GM23248 (cell line): ENCODE measurements around the gene CD151. TPM values are rescaled to one million over a fixed set of nuclear protein-coding genes. Genes with fewer than 3 reads are reported as not detected.
A peak's percentile ranks its signal among the peaks of the same experiment; 100 is the strongest.

Experiments used
- DNase-seq: peaks from one replicate; pipeline ENCODE4 v3.0.0-alpha.2; 2015
- H2AFZ ChIP-seq: fragments of 200-600 bp; sonication (generic); 2 replicates; pipeline ENCODE4 v1.6.1; 2016; ENCODE audit warnings: antibody characterized with exemption
- H3F3A ChIP-seq: fragments of 200-600 bp; sonication (generic); 2 replicates; pipeline ENCODE4 v1.6.1; 2016; ENCODE audit warnings: mild to moderate bottlenecking, antibody characterized with exemption, mixed run types; ENCODE audit not compliant: insufficient read depth
- H3K27ac ChIP-seq: fragments of 200-600 bp; sonication (generic); 2 replicates; pipeline ENCODE4 v1.5.1; 2016; ENCODE audit warnings: mild to moderate bottlenecking
- H3K27me3 ChIP-seq: fragments of 200-600 bp; sonication (generic); replicated peaks from 2 replicates; pipeline ENCODE4 v1.6.1; 2016; ENCODE audit warnings: mild to moderate bottlenecking; ENCODE audit not compliant: insufficient read depth
- H3K36me3 ChIP-seq: fragments of 200-600 bp; sonication (generic); 2 replicates; pipeline ENCODE4 v1.6.1; 2016; ENCODE audit warnings: low read depth, mild to moderate bottlenecking
- H3K4me1 ChIP-seq: fragments of 200-600 bp; sonication (generic); 2 replicates; pipeline ENCODE4 v1.6.1; 2016; ENCODE audit warnings: mild to moderate bottlenecking; ENCODE audit not compliant: insufficient read depth
- H3K4me2 ChIP-seq: fragments of 200-600 bp; sonication (generic); one replicate; pipeline ENCODE4 v1.6.1; 2016; ENCODE audit warnings: mild to moderate bottlenecking; ENCODE audit not compliant: unreplicated experiment
- H3K4me3 ChIP-seq: fragments of 200-600 bp; sonication (generic); 2 replicates; pipeline ENCODE4 v1.5.1; 2016; ENCODE audit warnings: mild to moderate bottlenecking
- H3K79me2 ChIP-seq: fragments of 200-600 bp; sonication (generic); 2 replicates; pipeline ENCODE4 v1.6.1; 2016; ENCODE audit warnings: mild to moderate bottlenecking; ENCODE audit not compliant: insufficient read depth
- H3K9ac ChIP-seq: fragments of 200-600 bp; sonication (generic); 2 replicates; pipeline ENCODE4 v1.6.1; 2016; ENCODE audit warnings: mild to moderate bottlenecking
- H3K9me2 ChIP-seq: fragments of 200-600 bp; sonication (generic); 2 replicates; pipeline ENCODE4 v1.6.1; 2016; ENCODE audit warnings: mixed run types, mild to moderate bottlenecking, moderate library complexity; ENCODE audit not compliant: insufficient read depth
- H3K9me3 ChIP-seq: fragments of 200-600 bp; sonication (generic); one replicate; pipeline ENCODE4 v1.6.1; 2017; ENCODE audit warnings: low read depth
- H4K20me1 ChIP-seq: fragments of 200-600 bp; sonication (generic); 2 replicates; pipeline ENCODE4 v1.6.0; 2016; ENCODE audit not compliant: insufficient read depth
- EZH2 ChIP-seq: fragments of 200-600 bp; sonication (generic); IDR thresholded peaks from 2 replicates; pipeline ENCODE4 v1.6.1; 2018; ENCODE audit warnings: antibody characterized with exemption, mild to moderate bottlenecking; ENCODE audit not compliant: insufficient read depth, poor library complexity, severe bottlenecking
- EZH2phosphoT487 ChIP-seq: fragments of 200-600 bp; sonication (generic); IDR thresholded peaks from 2 replicates; pipeline ENCODE4 v1.6.1; 2018; ENCODE audit warnings: antibody characterized with exemption, moderate library complexity, mild to moderate bottlenecking, low read depth; ENCODE audit not compliant: insufficient read depth
- WGBS, 2 experiments: methylation state at CpG; one replicate each; pipeline ENCODE4 v1.1.6; 2015 to 2017; ENCODE audit warnings: low lambda C conversion rate in 2 of 2, low coverage in 1 of 2; ENCODE audit errors: missing lambda C conversion rate in 2 of 2; 5-methylcytosine and 5-hydroxymethylcytosine counted together
- in situ Hi-C: fragments of 300-500 bp; cut with MboI; formaldehyde crosslinking; loops from 2 replicates; pipeline ENCODE4 v1.15.0; 2020
- polyA plus RNA-seq: library from polyadenylated mRNA; unstranded; fragments of >200 nt; fragmentation: Nextera tagmentation; extraction: Ambion mirVana; gene quantifications from 2 replicates; pipeline ENCODE4 v1.2.1, GENCODE V29; 2016
- total RNA-seq: library from RNA; depleted of rRNA; stranded (reverse); fragments of >200 nt; shearing (Covaris generic); gene quantifications from 2 replicates; pipeline ENCODE4 v1.2.3, GENCODE V29; 2014; rRNA removed

The CD151 gene
- total RNA-seq: 1,651 and 1,751 TPM in 2 replicates
- polyA plus RNA-seq: 796 and 807 TPM in 2 replicates

GRCh38 chr11:832529-833113, at the start of gene CD151:
Gene CD151 (plus strand): TSS chr11:832952. CDS start chr11:836070, 3,118 bp downstream.
- no peaks in the 10 kb centered on the region for H3K36me3 ChIP-seq
- peak; percentile 90 for DNase-seq
- peak within 1 kb of the TSS; percentile 81 for H3K4me2 ChIP-seq
- WGBS, 2 experiments: 3% methylated on average over 18 to 58 of the region's 67 CpGs
- H3F3A ChIP-seq: peaks cover 8% of the 10 kb centered on the region; the same call in 1 of the 2 replicates
- H3K4me3 ChIP-seq: peak within 1 kb of the TSS; percentile 92
- H3K9me2 ChIP-seq: no peaks in the 10 kb centered on the region
- peaks cover 14% of the 10 kb centered on the region; the same call in 1 of the 2 replicates for H3K4me1 ChIP-seq
- in situ Hi-C loops: no loop called here
- TF ChIP-seq EZH2 (no peak), EZH2phosphoT487 (no peak)
- peak within 1 kb of the TSS; percentile 43; the same call in 1 of the 2 replicates for H2AFZ ChIP-seq
- H3K27ac ChIP-seq: peak within 1 kb of the TSS; percentile 98
- H3K79me2 ChIP-seq: peaks cover 42% of the 10 kb centered on the region
- peak within 1 kb of the TSS; percentile 97 for H3K9ac ChIP-seq
- H4K20me1 ChIP-seq: no peaks in the 10 kb centered on the region
- no peaks in the 10 kb centered on the region for H3K9me3 ChIP-seq
- no peaks in the 10 kb centered on the region for H3K27me3 ChIP-seq

DNA sequence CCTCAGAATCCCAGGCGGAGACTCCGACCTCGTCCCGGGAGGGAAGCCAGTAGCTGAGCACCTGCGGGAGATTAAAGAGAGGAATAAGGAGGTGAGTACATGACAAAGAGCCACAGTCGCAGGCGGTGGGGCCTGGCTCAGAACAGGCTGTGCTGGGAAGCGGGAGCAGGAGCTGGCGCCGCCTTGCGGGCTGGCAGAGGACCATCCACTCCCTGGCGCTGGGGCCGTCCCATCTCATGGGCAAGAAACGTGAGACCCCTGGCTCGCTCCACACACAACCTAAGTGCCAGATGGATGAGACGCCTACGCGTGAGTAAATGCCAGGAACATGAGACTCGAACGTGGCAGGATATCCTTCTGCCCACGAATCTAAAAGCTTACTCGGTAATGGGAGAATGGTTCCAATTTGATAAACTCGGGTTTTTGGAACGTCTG, 49.2 kb upstream of the CD151 start:
- H3K27ac ChIP-seq: peak overlapping the region; percentile 78
- in situ Hi-C loops: no loop called here
- no peaks in the 10 kb centered on the region for H4K20me1 ChIP-seq
- peaks cover 28% of the 10 kb centered on the region; the same call in 1 of the 2 replicates for H3F3A ChIP-seq
- TF ChIP-seq EZH2 (no peak), EZH2phosphoT487 (no peak)
- H3K9me3 ChIP-seq: no peaks in the 10 kb centered on the region
- H3K36me3 ChIP-seq: peaks cover 3% of the 10 kb centered on the region; the same call in 1 of the 2 replicates
- H3K79me2 ChIP-seq: peaks cover 21% of the 10 kb centered on the region
- 2 to 3% methylated on average over 21 to 24 of the region's 24 CpGs for WGBS, 2 experiments
- peaks cover 12% of the 10 kb centered on the region for H3K4me1 ChIP-seq
- H2AFZ ChIP-seq: peak overlapping the region; percentile 41; the same call in 1 of the 2 replicates
- peak; percentile 94 for DNase-seq
- no peaks in the 10 kb centered on the region for H3K9me2 ChIP-seq
- no peaks in the 10 kb centered on the region for H3K27me3 ChIP-seq
- peak overlapping the region; percentile 62 for H3K4me2 ChIP-seq
- no peak overlapping the region for H3K4me3 ChIP-seq
- peak overlapping the region; percentile 65 for H3K9ac ChIP-seq

DNA sequence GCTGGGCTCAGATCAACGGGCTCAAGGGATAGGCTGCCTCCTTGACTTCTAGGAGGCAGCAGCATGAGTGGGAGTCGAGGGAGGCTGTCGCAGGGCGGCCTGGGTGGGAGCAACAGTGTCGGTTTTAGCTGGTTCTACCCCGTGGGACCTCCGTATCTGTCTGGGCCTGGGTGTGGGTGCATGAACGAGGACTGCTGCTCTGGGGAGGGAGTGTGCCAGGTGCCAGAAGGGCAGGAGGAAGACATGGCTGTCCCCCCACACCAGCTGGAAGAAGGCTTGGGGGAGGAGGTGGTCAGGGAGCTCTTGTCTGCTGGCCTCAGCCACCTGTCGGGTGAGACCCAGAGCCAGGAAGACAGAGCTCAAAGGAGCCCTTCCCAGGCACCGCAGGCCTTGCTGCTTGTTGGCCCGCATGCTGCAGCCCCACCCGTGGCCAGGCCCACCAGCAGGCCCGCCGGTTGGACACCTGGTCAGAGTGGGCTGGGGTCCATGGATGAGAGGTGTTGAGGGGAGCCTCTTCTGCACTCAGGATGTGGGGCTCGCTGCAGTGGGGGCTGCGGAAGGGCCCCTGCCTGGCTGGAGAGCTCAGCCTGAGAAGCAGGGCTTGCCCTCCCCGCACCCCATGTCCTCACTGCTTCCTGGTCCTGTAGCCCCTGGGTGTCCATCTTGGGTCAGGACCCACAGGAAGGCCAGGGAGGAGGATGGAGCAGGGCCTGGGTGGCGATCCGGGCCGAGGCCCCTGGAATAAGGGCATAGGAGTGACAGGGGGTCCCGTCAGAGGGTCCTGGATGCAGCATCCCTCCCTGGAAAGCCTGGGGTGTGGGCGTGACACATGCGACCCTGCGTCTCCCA, 46.3 kb upstream of the CD151 start:
- no peaks in the 10 kb centered on the region for H3K9me3 ChIP-seq
- peaks cover 12% of the 10 kb centered on the region for H3K4me1 ChIP-seq
- WGBS, 2 experiments: 81 to 85% methylated on average over 20 to 23 of the region's 24 CpGs
- no peak overlapping the region for H2AFZ ChIP-seq
- H4K20me1 ChIP-seq: no peaks in the 10 kb centered on the region
- no peak overlapping the region for H3K4me2 ChIP-seq
- H3K36me3 ChIP-seq: peaks cover 3% of the 10 kb centered on the region; the same call in 1 of the 2 replicates
- no peak overlapping the region for H3K27ac ChIP-seq
- no peak for TF ChIP-seq EZH2
- TF ChIP-seq EZH2phosphoT487: no peak
- H3K9me2 ChIP-seq: no peaks in the 10 kb centered on the region
- no peak overlapping the region for H3K4me3 ChIP-seq
- no peak for DNase-seq
- in situ Hi-C loops: no loop called here
- H3F3A ChIP-seq: peaks cover 30% of the 10 kb centered on the region; the same call in 1 of the 2 replicates
- no peaks in the 10 kb centered on the region for H3K27me3 ChIP-seq
- no peaks in the 10 kb centered on the region for H3K79me2 ChIP-seq
- H3K9ac ChIP-seq: no peak overlapping the region

DNA sequence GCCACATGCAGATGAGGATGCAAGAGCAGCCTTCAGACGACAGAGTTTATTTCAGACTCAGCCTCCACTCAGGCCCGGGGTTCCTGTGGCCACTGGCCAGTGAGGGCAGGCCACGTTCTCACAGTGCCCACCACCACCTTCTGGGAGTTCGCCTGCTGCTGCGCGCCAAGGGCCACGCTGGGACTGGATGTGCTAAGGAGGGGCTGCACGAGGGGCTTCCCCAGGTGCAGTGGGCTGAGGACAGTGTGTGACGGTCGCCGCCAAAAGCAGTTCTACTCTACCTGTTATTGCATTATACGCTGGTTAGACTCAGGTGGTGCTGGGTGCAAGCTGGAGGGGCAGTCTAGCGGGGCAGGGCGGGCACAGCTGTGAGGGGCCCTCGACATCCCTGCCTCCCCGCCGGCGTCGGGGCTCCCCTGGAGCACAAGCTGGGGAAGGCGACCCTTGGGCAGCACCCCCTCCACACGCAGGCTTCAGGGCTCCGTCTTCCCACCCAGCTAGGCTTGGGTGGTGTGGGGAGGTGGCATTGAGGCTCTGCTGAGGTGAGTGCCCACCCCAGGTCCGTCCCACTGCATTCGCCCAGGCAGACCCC, 45.6 kb upstream of the CD151 start:
- peaks cover 12% of the 10 kb centered on the region for H3K4me1 ChIP-seq
- no peak overlapping the region for H3K9ac ChIP-seq
- no peak for DNase-seq
- no peak overlapping the region for H3K4me2 ChIP-seq
- no peak overlapping the region for H3K27ac ChIP-seq
- 80 to 82% methylated on average over 24 of the region's 24 CpGs for WGBS, 2 experiments
- in situ Hi-C loops: no loop called here
- H3K4me3 ChIP-seq: no peak overlapping the region
- H3K79me2 ChIP-seq: no peaks in the 10 kb centered on the region
- peaks cover 3% of the 10 kb centered on the region; the same call in 1 of the 2 replicates for H3K36me3 ChIP-seq
- no peak overlapping the region for H2AFZ ChIP-seq
- H3K27me3 ChIP-seq: no peaks in the 10 kb centered on the region
- no peak for TF ChIP-seq EZH2phosphoT487
- TF ChIP-seq EZH2: no peak
- no peaks in the 10 kb centered on the region for H3K9me3 ChIP-seq
- H4K20me1 ChIP-seq: no peaks in the 10 kb centered on the region
- H3K9me2 ChIP-seq: no peaks in the 10 kb centered on the region
- peaks cover 29% of the 10 kb centered on the region; the same call in 1 of the 2 replicates for H3F3A ChIP-seq
